ENCODE results near the gene AHRR. TPM values are rescaled to one million over a fixed set of nuclear protein-coding genes. Genes with fewer than 3 reads are reported as not detected.

Gene AHRR
- total RNA-seq, 2 experiments from 2014 or later, result 2.2 to 3.4 TPM

Other genes starting within 250 kb of the AHRR start
- 0.23 and 0.41 TPM in 2 replicates for gene PLEKHG4B, start 229.5 kb upstream of the AHRR start, total RNA-seq (2014; rRNA removed; shearing (Covaris generic))
- gene PLEKHG4B, start 229.5 kb upstream of the AHRR start, total RNA-seq (2022), result 0.30 and 0.31 TPM in 2 replicates
- gene LRRC14B, start 130.2 kb upstream of the AHRR start, total RNA-seq (2014; rRNA removed; shearing (Covaris generic)), result 4.5 and 9.2 TPM in 2 replicates
- 4.4 and 4.9 TPM in 2 replicates for gene LRRC14B, start 130.2 kb upstream of the AHRR start, total RNA-seq (2022)
- gene CCDC127, start 103.6 kb upstream of the AHRR start, total RNA-seq (2014; rRNA removed; shearing (Covaris generic)), result 6.0 and 10.8 TPM in 2 replicates
- gene CCDC127, start 103.6 kb upstream of the AHRR start, total RNA-seq (2022), result 12.4 and 13.7 TPM in 2 replicates
- gene SDHA, start 103.4 kb upstream of the AHRR start, total RNA-seq (2014; rRNA removed; shearing (Covaris generic)), result 147 and 151 TPM in 2 replicates
- 167 and 175 TPM in 2 replicates for gene SDHA, start 103.4 kb upstream of the AHRR start, total RNA-seq (2022)
- 113 and 126 TPM in 2 replicates for gene PDCD6, start 50.1 kb upstream of the AHRR start, total RNA-seq (2014; rRNA removed; shearing (Covaris generic))
- gene PDCD6, start 50.1 kb upstream of the AHRR start, total RNA-seq (2022), result 107 and 124 TPM in 2 replicates
- 27.4 and 31.0 TPM in 2 replicates for gene EXOC3, start 121.5 kb downstream of the AHRR start, total RNA-seq (2014; rRNA removed; shearing (Covaris generic))
- gene EXOC3, start 121.5 kb downstream of the AHRR start, total RNA-seq (2022), result 58.2 and 58.9 TPM in 2 replicates
- gene SLC9A3, start 202.7 kb downstream of the AHRR start, total RNA-seq (2014; rRNA removed; shearing (Covaris generic)), result 4.3 and 6.9 TPM in 2 replicates
- 2.0 and 2.7 TPM in 2 replicates for gene SLC9A3, start 202.7 kb downstream of the AHRR start, total RNA-seq (2022)

All from OCI-LY7 (cell line).